Activated CD8-positive, alpha-beta T cell treated with anti-CD3 and anti-CD28 coated beads for 36 hours (primary cell): Measurements from ENCODE around the gene FXYD1. TPM values are rescaled to one million over a fixed set of nuclear protein-coding genes. Genes with fewer than 3 reads are reported as not detected.

ENCODE experiments used
- ATAC-seq: fragments of 200-7000 bp; cut with Tn5 transposase; one replicate; pipeline ENCODE4 v1.10.0; 2021; ENCODE audit warnings: mild to moderate bottlenecking, moderate library complexity
- CTCF ChIA-PET: fragments of 350-600 bp; sonication (Branson Sonifier 250); formaldehyde crosslinking; loops from one replicate; lab custom pipeline; 2021; ENCODE audit warnings: antibody characterized with exemption; lab: Charles Lee
- POLR2A ChIA-PET: fragments of 350-600 bp; sonication (Branson Sonifier 250); formaldehyde crosslinking; loops from one replicate; lab custom pipeline; 2021; ENCODE audit warnings: antibody characterized with exemption; lab: Charles Lee
- DNase-seq: peaks from one replicate; pipeline ENCODE4 v3.0.0-alpha.2; 2020
- H3K27ac Mint-ChIP-seq: one replicate; pipeline ENCODE4 v1.8.0; 2021; ENCODE audit warnings: mild to moderate bottlenecking, mixed read lengths
- H3K27me3 Mint-ChIP-seq: one replicate; pipeline ENCODE4 v1.8.0; 2021; ENCODE audit warnings: mixed read lengths
- H3K36me3 Mint-ChIP-seq: one replicate; pipeline ENCODE4 v1.8.0; 2021; ENCODE audit warnings: low read depth, mixed read lengths
- H3K4me1 Mint-ChIP-seq: one replicate; pipeline ENCODE4 v1.8.0; 2021; ENCODE audit warnings: low read depth, mixed read lengths
- H3K4me3 Mint-ChIP-seq: one replicate; pipeline ENCODE4 v1.8.0; 2021; ENCODE audit warnings: mild to moderate bottlenecking, moderate library complexity, mixed read lengths
- H3K9me3 Mint-ChIP-seq: one replicate; pipeline ENCODE4 v1.8.0; 2021; ENCODE audit warnings: mixed read lengths
- CTCF ChIP-seq: fragments of 200-600 bp; IDR thresholded peaks from one replicate; pipeline ENCODE4 v1.8.0; 2022; ENCODE audit warnings: antibody characterized with exemption, mild to moderate bottlenecking
- intact Hi-C: fragments of 100-400 bp; cut with micrococcal nuclease; formaldehyde crosslinking; loops from one replicate; pipeline ENCODE4 v1.10.0; 2022
- total RNA-seq, 2 experiments: library from RNA; stranded (reverse); gene quantifications; one replicate each; pipeline ENCODE4 v1.2.3, GENCODE V29; 2021

FXYD1 gene
- total RNA-seq, 2 experiments from 2014 or later = 1.9 TPM; not detected in 1

GRCh38 chr19:35144600-35145436 lies 6.2 kb downstream of the FXYD1 start:
- TF ChIP-seq CTCF = no peak
- DNase-seq (no peak), ATAC-seq (no peak)
- H3K27ac Mint-ChIP-seq = no peak overlapping the region
- intact Hi-C loops = loop anchor here (5.0 to 10.0 kb wide), 2 partner anchors 67 to 120 kb away; partner anchors contain the start of gene USF2
- no peaks in the 10 kb centered on the region for H3K36me3 Mint-ChIP-seq
- H3K27me3 Mint-ChIP-seq = peaks cover 7% of the 10 kb centered on the region
- ChIA-PET POLR2A (interaction anchor here (0.8 to 1.9 kb wide), 6 partner anchors 9 to 210 kb away, joined by 3 to 9 read pairs (median 4); partner anchors contain the start of gene FXYD5), CTCF (interaction anchor here (2.2 kb wide), 1 partner anchor 9 kb away, joined by 16 read pairs; the partner anchor contains the start of gene FXYD5)
- H3K4me3 Mint-ChIP-seq = no peak overlapping the region
- H3K9me3 Mint-ChIP-seq = no peaks in the 10 kb centered on the region
- peaks cover 36% of the 10 kb centered on the region for H3K4me1 Mint-ChIP-seq

- Mint-ChIP-seq H3K4me3 (no peak overlapping the region), H3K36me3 (no peaks in the 10 kb centered on the region), H3K27ac (no peak overlapping the region), H3K9me3 (no peaks in the 10 kb centered on the region), H3K4me1 (peaks cover 26% of the 10 kb centered on the region), H3K27me3 (peaks cover 7% of the 10 kb centered on the region)
- DNase-seq = no peak
- POLR2A ChIA-PET = interaction anchor here (1.1 kb wide), 1 partner anchor 10 kb away, joined by 3 read pairs; no protein-coding TSS in a partner anchor
- no peak for TF ChIP-seq CTCF
- CTCF ChIA-PET = interaction anchor here (1.1 kb wide), 1 partner anchor 80 kb away, joined by 3 read pairs; no protein-coding TSS in a partner anchor
- no peak for ATAC-seq
- intact Hi-C loops = loop anchor here (10.0 kb wide), 1 partner anchor 118 kb away; the partner anchor contains the start of gene USF2
Observed at GRCh38 chr19:35146746-35147459, 8.3 kb downstream of the FXYD1 start.

- POLR2A ChIA-PET = interaction anchor here (0.6 kb wide), 1 partner anchor 38 kb away, joined by 3 read pairs; no protein-coding TSS in a partner anchor
- CTCF ChIA-PET = interaction anchor here (1.3 kb wide), 1 partner anchor 92 kb away, joined by 3 read pairs; no protein-coding TSS in a partner anchor
- Mint-ChIP-seq H3K27me3 (no peaks in the 10 kb centered on the region), H3K9me3 (no peaks in the 10 kb centered on the region), H3K36me3 (no peaks in the 10 kb centered on the region), H3K27ac (no peak overlapping the region), H3K4me3 (no peak overlapping the region), H3K4me1 (peaks cover 17% of the 10 kb centered on the region)
- DNase-seq (no peak), ATAC-seq (no peak)
- TF ChIP-seq CTCF = no peak
- intact Hi-C loops = loop anchor here (10.0 kb wide), 1 partner anchor 115 kb away; the partner anchor contains the start of gene USF2
Observed at GRCh38 chr19:35149463-35149862, 10.8 kb downstream of the FXYD1 start.

GRCh38 chr19:35150445-35150844 lies 11.8 kb downstream of the FXYD1 start:
- ChIA-PET CTCF (interaction anchor here (1.3 kb wide), 1 partner anchor 91 kb away, joined by 3 read pairs; no protein-coding TSS in a partner anchor), POLR2A (interaction anchor here (1.2 kb wide), 1 partner anchor 14 kb away, joined by 4 read pairs; no protein-coding TSS in a partner anchor)
- H3K9me3 Mint-ChIP-seq = no peaks in the 10 kb centered on the region
- ATAC-seq (no peak), DNase-seq (no peak)
- TF ChIP-seq CTCF = no peak
- intact Hi-C loops = no loop called here
- no peaks in the 10 kb centered on the region for H3K27me3 Mint-ChIP-seq
- H3K4me3 Mint-ChIP-seq = no peak overlapping the region
- H3K36me3 Mint-ChIP-seq = peaks cover 4% of the 10 kb centered on the region
- no peak overlapping the region for H3K27ac Mint-ChIP-seq
- peaks cover 14% of the 10 kb centered on the region for H3K4me1 Mint-ChIP-seq
